ENCODE measurements around the gene LCLAT1.
"Not testable (repeated sequence)": the region's sequence is repeated elsewhere in the genome, so short reads cannot be mapped to it uniquely, and the experiment has no call there.

Gene LCLAT1

DNA sequence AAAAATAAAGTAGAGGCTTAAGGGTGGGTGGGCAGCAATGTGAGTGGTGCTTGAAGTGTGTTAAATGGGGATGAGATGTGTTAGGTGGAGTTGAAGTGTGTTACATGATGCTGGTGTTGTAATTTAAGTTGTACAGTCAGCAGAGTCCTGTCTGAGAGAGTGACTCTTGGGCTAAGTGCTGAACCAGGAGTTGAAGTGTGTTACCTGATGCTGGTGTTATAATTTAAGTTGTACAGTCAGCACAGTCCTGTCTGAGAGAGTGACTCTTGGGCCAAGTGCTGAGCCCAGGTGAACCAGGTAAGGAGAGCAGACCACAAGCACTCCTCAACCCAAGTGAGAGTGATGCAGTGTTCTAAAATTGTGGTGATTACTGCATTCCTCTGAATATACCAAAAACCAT lies 40.6 kb downstream of the LCLAT1 start:
- DNase-seq (ENCODE audit: low read depth, low spot score): no peak

DNA sequence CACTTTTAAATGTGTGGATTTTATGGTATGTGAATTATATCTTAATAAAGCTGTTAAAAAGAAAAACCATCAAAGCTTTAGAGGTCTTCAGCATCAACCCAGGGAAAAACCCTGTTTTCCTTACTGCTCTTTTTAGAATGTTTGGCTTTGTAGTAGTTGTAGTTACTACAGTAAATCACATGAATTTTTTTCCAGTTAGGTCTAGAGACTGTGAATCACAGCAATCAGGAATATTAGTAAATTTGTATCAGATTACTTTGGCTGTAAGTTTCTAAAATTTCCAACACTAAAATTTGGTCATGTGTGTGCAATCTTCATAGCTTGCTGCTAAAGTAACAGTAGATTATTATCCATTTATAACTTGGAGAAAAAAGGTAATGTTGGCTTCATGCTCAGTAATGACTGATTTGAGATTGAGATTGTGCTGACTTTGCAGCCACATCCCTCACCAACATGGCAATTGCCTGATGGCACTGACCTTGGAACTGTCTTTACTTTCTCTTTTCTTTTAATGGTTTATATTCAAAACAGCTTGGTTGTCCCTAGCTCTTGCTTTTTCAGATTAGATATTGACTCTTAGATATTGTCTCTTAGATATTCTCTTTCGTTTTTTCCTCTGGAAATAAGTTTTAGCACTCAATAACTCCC lies 41.1 kb downstream of the LCLAT1 start:
- DNase-seq (ENCODE audit: low read depth, low spot score): no peak

DNA sequence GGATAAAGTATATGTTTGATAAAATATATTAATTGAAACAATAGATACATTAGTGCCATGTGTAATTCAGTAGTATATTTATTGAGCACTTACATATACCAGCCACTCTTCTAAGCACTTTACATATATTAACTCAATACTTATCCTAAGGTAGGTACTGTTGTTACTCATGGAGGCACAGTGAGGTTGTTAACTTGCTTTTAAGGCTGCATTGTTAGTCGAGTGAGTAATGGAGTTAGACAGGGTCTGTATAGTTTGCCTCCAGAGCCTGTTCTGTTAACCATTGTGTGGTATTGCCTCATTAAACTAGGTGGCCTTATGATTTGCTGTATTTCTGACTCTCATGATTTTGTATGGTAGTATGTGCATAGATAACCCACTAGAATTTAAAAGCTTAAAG lies 44.2 kb downstream of the LCLAT1 start:
- DNase-seq (ENCODE audit: low read depth, low spot score): no peak

DNA sequence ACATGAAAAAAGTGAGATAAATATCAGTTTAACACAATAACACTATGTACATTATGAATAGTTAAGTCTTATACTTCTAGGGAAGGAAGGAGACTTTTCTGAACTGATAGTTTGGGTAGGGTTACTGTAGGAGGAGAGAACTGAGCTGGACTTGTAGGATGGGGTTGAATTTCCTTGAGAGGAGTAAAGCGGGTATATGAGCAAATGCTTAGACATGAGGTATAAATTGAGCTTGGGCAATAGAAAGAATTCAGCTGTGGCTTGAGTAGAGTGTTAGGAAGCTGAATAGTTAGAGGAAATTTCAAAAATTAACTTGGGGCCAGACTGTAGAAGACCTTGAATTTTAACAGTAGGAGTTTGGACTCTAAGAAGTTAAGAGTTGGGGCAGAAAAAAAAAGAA lies 45.1 kb downstream of the LCLAT1 start:
- no peak for DNase-seq (ENCODE audit: low read depth, low spot score)

DNA sequence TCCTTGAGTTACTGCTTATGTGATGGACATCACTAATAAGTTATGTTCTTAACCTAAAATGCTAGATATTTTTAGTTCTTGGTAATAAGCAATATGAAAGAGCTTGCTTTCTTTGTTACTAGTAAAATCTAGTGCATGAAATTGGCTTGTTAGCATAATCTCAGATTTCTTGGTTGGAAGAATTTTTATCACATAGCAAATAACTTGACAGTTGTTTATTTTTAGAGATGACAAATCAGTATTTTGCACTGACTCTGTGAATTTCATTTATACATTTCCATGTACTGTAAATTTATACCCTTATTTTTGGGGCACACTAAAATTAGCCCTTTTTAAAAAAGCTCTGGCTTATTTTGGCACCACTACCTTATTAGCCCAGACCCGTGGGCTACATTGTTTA lies 45.6 kb downstream of the LCLAT1 start:
- DNase-seq (ENCODE audit: low read depth, low spot score): no peak

DNA sequence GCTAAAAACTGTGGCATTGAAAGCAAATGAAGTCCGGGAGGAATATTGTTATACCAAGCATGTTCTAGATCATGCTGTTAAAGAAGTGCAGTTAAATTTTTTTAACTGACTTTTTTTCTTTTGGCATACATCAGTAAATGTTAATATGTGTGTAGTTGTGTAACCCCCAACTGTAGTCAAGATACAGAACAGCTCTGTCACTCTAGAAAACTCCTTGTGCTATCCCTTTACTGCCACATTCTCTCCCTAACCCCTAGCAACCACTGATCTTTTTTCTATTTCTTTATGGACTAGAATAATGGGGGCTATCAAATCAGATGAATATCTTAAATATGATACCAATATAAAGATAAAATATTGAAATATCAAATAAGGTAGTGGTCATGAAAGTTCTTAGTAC lies 46.4 kb downstream of the LCLAT1 start:
- DNase-seq (ENCODE audit: low read depth, low spot score): no peak

DNA sequence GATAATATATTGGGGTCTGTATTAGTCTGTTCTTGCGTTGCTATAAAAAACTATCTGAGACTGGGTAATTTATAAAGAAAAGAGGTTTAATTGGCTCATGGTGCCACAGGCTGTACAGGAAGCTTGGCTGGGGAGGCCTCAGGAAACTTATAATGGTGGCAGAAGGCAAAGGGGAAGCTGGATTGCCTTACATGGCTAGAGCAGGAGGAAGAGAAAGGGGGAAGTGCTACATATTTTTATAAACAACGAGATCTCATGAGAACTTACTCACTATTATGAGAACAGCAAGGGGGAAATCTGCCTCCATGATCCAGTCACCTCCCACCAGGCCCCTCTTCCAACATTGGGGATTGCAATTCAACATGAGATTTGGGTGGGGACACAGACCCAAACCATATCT lies 48.9 kb downstream of the LCLAT1 start:
- not testable (repeated sequence) for DNase-seq (ENCODE audit: low read depth, low spot score)

DNA sequence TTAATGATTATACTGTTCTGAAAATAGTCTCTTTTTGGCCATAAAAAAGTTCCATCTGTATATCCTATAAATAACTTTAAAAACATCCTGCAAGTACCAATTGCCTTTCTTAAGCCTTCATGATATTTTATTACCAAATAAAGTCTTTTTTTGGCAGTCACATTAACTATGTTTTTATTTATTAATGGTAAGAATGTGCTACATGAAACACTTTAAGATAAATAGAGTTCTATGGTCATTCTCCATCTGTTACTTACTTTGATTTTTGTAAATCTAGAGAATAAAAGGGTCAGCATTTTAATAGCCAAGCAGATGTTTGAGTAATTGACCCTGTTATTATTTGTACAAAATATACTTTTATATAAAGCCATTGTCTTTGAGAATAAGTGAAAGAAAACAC lies 52.6 kb downstream of the LCLAT1 start:
- DNase-seq (ENCODE audit: low read depth, low spot score): no peak

DNA sequence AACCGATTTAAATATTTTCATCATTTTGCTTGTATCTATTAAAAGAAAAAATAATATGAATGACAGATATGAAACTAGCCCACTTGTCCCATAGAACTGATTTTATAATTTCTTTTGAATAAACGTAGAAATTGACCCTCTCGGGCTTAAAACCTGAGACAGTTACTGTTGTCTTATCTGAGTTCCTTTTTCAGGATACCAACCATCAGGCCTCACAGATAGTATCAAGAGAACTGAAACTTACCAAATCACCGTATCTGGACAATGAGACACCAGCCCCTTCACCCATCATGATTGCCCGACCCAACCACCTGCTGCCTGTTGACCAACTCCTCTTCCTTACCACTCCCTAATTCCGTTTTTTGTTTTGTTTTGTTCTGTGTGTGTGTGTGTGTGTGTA lies 53.7 kb downstream of the LCLAT1 start:
- no peak for DNase-seq (ENCODE audit: low read depth, low spot score)

DNA sequence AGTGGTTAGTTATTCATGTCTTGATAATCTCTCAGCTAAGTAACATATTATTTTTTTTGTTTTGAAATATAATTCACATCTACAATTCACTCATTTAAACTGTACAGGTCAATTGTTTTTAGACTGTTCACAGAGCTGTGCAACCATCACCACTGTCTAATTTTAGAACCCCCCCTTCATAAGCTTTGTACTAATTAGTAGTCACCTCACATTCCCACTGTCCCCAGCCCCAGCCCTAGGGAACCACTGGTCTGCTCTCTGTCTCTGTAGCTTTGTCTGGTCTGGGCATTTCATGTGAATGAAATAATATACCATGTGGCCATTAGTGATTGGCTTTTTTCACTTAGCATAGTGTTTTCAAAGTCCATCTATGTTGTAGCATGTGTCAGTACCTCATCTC lies 55.3 kb downstream of the LCLAT1 start:
- no peak for DNase-seq (ENCODE audit: low read depth, low spot score)

DNA sequence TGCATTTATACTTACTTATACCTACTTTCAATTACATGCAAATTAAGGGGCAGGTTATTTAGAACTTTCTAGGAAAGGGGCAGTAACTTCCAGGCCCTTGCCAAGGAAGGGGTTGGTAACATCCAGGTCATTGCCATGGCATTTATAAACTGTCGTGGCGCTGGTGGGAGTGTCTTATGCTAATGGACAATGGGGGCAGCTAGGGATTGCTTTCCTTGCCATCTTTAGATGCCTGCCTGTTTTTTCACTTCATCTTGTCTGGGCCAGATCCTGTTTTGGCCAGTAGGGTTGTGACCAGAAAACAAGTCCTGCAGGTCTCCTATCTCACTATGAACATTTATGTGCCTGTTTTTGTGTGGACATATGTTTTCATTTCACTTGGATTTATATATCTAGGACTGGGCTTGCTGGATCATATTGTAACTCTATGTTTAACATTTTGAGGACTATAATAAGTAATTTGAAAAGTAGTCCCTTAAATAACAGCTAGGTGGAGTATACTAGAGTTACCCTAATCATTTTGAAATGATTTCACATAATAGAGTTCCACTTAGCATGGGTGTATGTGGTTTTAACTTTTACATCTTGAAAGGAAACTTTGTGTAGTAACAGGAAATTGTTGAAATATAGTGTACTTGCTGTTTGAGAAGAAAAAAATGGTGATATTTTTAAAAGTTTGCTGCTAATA lies 56.1 kb downstream of the LCLAT1 start:
- no peak for DNase-seq (ENCODE audit: low read depth, low spot score)

DNA sequence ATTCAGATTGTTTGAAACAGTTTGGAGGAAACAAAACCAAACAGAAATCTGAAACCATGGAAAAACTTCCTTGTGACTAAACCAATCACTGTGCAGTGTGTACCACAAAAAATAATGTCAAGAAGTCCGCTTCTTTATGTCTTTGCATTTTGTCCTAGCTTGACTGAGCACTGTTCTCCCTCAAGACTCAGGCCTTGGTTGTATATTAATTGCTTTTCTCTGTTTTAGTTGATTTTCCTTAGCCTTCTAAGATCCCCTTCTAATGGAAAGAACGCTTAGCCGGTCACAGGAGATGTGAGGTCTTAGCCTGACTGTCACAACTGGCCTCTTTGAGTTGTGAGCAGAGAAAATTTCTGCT lies 56.6 kb downstream of the LCLAT1 start:
- DNase-seq (ENCODE audit: low read depth, low spot score): no peak

DNA sequence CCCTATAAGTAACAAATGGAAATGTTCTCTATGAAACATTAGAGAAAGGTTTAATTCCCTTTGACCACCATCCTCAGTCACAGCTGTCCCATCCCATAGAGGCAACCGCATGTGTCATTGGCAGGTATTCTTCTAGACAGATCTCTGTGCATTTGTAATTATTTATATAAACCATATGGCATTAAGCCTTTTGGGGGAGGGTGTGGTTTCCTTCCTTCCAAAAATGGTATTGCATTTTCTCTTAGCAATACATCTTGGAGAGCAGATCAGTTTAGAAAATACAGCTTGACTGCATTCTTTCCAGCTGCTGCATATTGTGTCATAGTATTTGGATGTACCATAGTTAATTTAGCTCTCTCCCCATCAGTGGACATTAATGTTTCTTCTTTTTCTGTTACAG lies 57.7 kb downstream of the LCLAT1 start:
- DNase-seq (ENCODE audit: low read depth, low spot score): no peak

DNA sequence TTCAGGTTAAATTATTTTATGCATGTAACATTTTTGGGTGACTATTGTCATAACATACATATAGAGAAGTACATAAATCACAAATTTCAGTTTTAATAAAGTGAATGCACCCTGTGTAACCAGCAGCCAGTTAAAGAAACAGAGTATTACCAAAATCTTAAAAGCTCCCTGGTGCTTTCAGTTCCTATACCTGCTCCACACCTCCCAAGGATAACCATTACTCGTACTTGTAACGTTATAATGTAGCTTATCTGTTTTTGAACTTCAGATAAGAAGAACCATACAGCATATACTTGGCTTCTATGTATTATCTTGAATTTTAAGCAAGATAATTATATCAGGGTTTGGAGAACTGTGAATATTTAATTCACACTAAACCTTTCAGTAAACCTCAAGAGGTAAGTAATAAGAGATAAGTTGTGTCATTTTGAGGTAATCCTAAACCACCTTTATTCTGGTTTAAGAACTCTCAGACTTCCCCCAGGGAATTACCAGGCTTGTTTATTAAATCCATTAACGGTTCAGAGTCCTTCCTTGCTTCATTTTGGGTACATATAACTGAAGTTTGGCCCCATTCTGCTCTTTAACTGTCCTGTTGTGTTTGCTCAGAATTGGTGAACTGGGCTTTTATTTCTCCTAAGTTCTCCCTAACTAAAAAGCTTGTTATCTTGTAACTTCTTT lies 58.6 kb downstream of the LCLAT1 start:
- DNase-seq (ENCODE audit: low read depth, low spot score): no peak

DNA sequence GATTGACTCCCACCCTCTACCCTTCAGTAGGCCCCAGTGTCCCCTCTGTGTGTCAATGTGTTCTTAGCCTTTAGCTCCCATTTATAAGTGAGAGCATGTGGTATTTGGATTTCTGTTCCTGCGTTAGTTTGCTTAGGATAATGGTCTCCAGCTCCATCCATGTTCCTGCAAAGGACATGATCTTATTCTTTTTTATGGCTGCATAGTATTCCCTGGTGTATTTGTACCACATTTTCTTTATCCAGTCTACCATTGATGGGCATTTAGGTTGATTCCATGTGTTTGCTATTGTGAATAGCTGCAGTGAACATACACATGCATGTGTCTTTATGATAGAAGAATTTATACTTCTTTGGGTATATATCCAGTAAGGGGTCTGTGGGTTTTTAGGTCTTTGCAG lies 60.4 kb downstream of the LCLAT1 start:
- DNase-seq (ENCODE audit: low read depth, low spot score): not testable (repeated sequence)

DNA sequence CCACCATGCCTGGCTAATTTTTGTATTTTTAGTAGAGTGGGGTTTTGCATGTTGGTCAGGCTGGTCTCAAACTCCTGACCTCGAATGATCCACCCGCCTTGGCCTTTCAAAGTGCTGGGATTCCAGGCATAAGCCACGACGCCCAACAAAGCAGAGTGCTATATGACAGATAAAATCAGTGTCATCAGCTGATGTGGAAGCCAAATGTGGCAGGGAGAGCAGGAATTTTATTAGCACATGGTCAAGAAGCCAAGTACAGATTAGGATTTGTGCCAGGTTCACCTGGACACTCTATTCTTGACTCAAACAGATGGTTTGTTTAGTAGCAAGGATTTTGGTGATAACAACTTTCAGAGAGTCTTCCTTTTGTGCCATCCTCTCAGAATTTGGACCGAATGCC lies 62.7 kb downstream of the LCLAT1 start:
- DNase-seq (ENCODE audit: low read depth, low spot score): no peak

DNA sequence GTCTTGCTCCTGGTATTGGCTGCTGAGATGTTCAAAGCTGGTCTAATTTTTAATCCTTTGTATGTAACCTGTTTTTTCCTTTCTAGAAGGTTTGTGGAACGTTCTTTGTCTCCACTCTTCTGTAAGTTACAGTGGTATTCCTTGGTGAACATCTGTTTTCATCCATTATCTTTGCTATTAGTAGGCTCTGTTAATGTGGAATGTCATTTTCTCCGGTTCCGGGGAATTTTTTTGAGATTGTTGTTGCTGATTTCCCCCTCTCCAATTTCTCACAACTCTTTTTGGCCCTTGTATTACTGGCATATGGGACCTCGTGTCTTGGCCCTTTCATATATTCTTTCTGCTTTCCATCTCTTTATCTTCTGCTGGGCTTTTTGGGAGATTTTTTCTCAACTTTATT lies 63.4 kb downstream of the LCLAT1 start:
- DNase-seq (ENCODE audit: low read depth, low spot score): no peak

DNA sequence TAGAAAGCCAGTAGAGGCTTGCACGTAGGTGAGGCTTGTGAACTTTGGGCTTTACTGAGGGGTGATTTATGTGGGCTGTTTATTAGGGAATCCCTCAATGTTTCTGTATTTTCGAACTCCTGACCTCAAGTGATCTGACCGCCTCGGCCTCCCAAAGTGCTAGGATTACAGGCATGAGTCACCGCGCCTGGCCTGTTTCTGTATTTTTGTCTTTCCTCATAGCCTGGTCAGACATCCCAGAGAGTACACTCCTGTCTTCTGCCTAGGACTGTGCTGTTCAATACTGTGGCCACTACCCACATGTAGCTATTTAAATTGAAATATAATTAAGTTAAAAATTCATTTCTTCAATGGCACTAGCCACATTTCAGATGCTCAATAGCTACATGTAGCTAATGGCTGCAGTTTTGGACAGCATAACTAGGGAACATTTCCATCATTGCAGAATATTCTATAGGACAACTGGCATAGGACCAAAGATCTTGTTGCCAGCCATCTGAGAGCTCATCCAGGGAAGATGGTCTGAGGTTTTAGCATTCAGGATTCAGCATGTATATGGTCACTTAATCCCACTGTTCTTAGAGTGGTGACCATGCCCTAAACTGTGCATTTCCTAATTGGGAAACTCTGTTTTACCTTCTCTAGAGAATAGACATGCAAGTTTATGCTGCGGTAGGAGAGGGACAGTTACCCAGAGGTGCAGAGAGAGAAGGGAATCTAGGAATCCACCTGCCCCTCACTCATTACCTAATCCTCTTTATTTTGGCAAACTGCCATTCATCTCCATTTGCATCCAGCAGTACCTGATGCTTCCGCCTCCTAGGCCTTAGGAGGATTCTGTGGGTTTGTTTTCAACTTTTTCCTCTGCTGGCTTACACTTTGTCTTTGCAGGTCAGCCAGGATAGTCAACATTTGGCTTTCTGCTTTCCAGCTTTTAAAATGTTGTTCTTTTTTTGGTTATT lies 64.4 kb downstream of the LCLAT1 start:
- no peak for DNase-seq (ENCODE audit: low read depth, low spot score)

DNA sequence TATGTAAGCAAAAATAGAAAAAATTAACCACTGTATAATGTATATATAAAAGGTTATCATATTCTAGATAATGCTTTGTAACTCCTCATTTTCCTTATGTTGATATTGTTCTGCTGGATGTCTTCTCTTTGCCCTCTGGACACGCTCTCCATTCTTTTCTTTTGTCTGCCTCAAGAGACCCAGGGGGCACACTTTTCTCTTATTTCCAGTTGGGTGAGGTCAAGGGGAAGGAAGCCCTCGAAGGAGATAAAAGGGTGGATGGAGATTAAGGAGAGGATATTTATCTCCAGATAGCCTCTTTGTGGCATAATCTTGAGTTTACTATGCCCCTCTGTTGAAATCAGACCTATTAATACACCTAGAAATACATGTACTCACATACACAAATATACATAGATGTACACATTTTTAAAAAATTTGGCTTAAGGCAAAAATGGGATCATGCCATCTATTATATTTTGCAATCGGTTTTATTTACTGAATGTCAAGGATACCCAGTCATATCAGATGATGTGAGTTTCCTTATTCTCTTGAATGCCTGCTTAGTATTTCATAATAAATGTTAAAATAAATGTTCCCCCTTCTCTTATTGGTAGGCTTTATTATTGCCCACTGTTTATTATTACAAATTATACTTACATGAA lies 65.3 kb downstream of the LCLAT1 start:
- DNase-seq (ENCODE audit: low read depth, low spot score): no peak

DNA sequence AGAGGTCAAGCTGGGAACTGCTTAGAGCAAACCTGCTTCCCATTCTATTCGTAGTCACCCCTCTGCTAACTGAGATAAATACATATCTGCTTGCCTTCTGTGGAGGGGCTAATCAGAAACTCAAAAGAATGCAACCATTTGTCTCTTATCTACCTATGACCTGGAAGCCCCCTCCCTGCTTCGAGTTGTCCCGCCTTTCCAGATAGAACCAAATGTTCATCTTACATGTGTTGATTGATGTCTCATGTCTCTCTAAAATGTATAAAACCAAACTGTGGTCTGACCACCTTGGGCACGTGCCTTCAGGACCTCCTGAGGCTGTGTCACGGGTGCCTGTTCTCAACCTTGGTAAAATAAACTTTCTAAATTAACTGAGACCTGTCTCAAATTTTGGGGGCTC lies 66.6 kb downstream of the LCLAT1 start:
- DNase-seq (ENCODE audit: low read depth, low spot score): not testable (repeated sequence)

DNA sequence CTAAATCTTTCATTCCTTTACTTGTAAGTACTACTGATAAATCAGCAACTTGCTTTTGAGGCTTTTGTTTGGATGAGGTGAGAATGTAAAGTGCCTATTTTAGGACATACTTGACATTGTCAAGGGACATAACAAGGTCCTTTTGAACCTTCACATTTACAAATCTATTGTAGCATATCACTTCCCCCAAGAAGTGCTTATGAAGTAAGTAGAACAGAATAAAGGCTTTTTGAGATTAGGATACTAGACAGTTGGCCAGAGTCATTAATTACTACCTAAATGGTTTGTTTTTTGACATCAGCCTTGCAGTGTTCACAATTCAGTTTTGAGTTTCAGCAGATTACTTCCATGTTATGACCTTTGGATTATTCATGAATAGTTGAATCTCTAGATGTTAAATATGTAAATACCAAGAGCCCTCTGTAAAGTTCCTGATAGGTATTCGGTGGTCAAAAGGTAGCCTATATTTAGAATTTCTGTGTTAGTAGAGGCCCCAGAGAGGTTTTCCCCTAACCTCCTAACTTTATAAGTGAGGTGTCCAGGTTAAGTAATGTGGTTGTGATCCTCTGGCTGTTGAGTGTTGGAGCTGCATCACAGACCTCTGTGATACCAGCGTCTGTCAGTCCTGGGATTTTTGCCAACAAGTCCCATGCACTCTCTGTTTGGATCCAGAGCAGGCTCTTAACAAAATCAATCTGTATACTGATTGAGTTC lies 67.2 kb downstream of the LCLAT1 start:
- DNase-seq (ENCODE audit: low read depth, low spot score): no peak

Data from activated CD4-positive, CD25-positive, alpha-beta regulatory T cell treated with anti-CD3 and anti-CD28 coated beads, Interleukin-2, amount 50 U/mL, for 16 hours (primary cell).